ENCODE results near the gene SCARF2. TPM values are rescaled to one million over a fixed set of nuclear protein-coding genes. Genes with fewer than 3 reads are reported as not detected.
"Not testable (repeated sequence)": the region's sequence is repeated elsewhere in the genome, so short reads cannot be mapped to it uniquely, and the experiment has no call there.

SCARF2 gene
- total RNA-seq, 4 donors from 2014 or later = 14.8 to 25.3 (median 20.1) TPM

DNA sequence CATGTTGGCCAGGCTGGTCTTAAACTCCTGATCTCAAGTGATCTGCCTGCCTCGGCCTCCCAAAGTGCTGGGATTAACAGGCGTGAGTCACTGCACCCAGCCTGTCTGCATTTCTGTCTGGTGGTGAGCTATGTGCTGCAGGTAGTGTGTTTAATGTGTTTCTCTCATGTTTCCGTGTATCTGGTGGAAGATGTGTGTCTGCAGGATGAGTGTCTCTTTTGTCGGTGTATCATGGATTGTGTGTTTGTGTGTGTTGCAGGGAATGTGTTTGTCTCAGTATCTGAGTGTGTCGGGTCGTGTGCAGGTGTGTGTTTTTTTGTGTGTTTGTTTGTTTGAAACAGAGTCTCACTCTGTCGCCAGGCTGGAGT lies 16.1 kb downstream of the SCARF2 start:
- no peak for ATAC-seq

GRCh38 chr22:20420157-20420842 lies 17.3 kb downstream of the SCARF2 start:
- H3K4me1 ChIP-seq = peaks cover 0 to 39% (median 16%) of the 10 kb centered on the region in 3 donors
- no peak overlapping the region for H3K4me3 ChIP-seq
- H3K36me3 ChIP-seq = peaks cover 0 to 6% of the 10 kb centered on the region in 2 donors
- no peak for ATAC-seq
- 91 to 100% methylated on average over 1 to 9 of the region's 11 CpGs for WGBS, 2 donors (ENCODE audit: low coverage in 1 of 2)
- no peaks in the 10 kb centered on the region for H3K27me3 ChIP-seq
- H3K27ac ChIP-seq = no peak overlapping the region
- no peaks in the 10 kb centered on the region for H3K9me3 ChIP-seq
- TF ChIP-seq POLR2AphosphoS5 (IDR thresholded peaks at IDR 0.05) (no peak), CTCF (IDR thresholded peaks at IDR 0.05) (no peak), EP300 (IDR thresholded peaks at IDR 0.05) (no peak), POLR2A (IDR thresholded peaks at IDR 0.05) (no peak)

More for the DNA sequence above, 16.1 kb downstream of the SCARF2 start:
- Histone ChIP-seq H3K27ac (no peak overlapping the region), H3K27me3 (no peaks in the 10 kb centered on the region), H3K4me1 (peaks cover 0 to 48% (median 16%) of the 10 kb centered on the region in 3 donors), H3K4me3 (no peak overlapping the region), H3K36me3 (peaks cover 0 to 18% of the 10 kb centered on the region in 2 donors), H3K9me3 (no peaks in the 10 kb centered on the region)
- 95 to 100% methylated on average over 1 to 5 of the region's 7 CpGs for WGBS, 2 donors (ENCODE audit: low coverage in 1 of 2)
- TF ChIP-seq CTCF (IDR thresholded peaks at IDR 0.05) (no peak), POLR2A (IDR thresholded peaks at IDR 0.05) (no peak), EP300 (IDR thresholded peaks at IDR 0.05) (no peak), POLR2AphosphoS5 (IDR thresholded peaks at IDR 0.05) (no peak)

GRCh38 chr22:20419664-20419951 lies 18.0 kb downstream of the SCARF2 start:
- Histone ChIP-seq H3K9me3 (no peaks in the 10 kb centered on the region), H3K36me3 (no peaks in the 10 kb centered on the region), H3K4me3 (no peak overlapping the region), H3K4me1 (peaks cover 0 to 32% (median 16%) of the 10 kb centered on the region in 3 donors), H3K27me3 (no peaks in the 10 kb centered on the region), H3K27ac (no peak overlapping the region)
- no peak for ATAC-seq
- WGBS, 2 donors (ENCODE audit: low coverage in 1 of 2) = 81 to 100% methylated on average over 1 to 2 of the region's 2 CpGs
- TF ChIP-seq POLR2A (IDR thresholded peaks at IDR 0.05) (no peak), CTCF (IDR thresholded peaks at IDR 0.05) (no peak), EP300 (IDR thresholded peaks at IDR 0.05) (no peak), POLR2AphosphoS5 (IDR thresholded peaks at IDR 0.05) (no peak)

- TF ChIP-seq POLR2A (IDR thresholded peaks at IDR 0.05) (no peak), CTCF (IDR thresholded peaks at IDR 0.05) (peak in 3 of 4 experiments; percentile 74 to 93 (median 78)), POLR2AphosphoS5 (IDR thresholded peaks at IDR 0.05) (peak; percentile 10), EP300 (IDR thresholded peaks at IDR 0.05) (no peak)
- Histone ChIP-seq H3K9me3 (no peaks in the 10 kb centered on the region), H3K27me3 (no peaks in the 10 kb centered on the region), H3K27ac (peak overlapping the region in 3 of 4 donors; percentile 55 to 74 (median 73)), H3K4me3 (peak overlapping the region; percentile 6 to 48), H3K36me3 (no peaks in the 10 kb centered on the region), H3K4me1 (peaks cover 0 to 19% (median 6%) of the 10 kb centered on the region in 3 donors)
- 0 to 14% methylated on average over 5 to 25 of the region's 42 CpGs for WGBS, 2 donors (ENCODE audit: low coverage in 1 of 2)
- ATAC-seq = peak; percentile 95
These were observed 19.3 kb downstream of the SCARF2 start for GRCh38 chr22:20418211-20418788.

DNA sequence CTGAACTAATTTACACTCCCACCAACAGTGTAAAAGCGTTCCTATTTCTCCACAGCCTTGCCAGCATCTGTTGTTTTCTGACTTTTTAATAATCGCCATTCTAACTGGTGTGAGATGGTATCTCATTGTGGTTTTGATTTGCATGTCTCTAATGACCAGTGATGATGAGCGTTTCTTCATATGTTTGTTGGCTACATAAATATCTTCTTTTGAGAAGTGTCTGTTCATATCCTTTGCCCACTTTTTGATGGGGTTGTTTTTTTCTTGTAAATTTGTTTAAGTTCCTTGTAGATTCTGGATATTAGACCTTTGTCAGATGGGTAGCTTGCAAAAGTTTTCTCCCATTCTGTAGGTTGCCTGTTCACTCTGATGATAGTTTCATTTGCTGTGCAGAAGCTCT lies 21.9 kb downstream of the SCARF2 start:
- H3K36me3 ChIP-seq, H3K4me3 ChIP-seq, H3K27ac ChIP-seq, H3K4me1 ChIP-seq, ATAC-seq, H3K27me3 ChIP-seq, H3K9me3 ChIP-seq: not testable (repeated sequence)
- WGBS, 2 donors (ENCODE audit: low coverage in 1 of 2) = 82 to 90% methylated on average over 3 of the region's 3 CpGs

DNA sequence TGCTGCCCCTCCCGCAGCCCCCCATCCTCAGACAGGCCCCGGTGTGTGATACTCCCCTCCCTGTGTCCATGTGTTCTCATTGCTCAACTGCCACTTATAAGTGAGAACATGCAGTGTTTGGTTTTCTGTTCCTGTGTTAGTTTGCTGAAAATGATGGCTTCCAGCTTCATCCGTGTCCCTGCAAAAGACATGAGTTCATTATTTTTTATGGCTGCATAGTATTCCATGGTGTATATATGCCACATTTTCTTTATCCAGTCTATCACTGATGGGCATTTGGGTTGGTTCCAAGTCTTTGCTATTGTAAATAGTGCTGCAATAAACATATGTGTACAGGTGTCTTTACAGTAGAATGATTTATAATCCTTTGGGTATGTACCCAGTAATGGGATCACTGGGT lies 22.4 kb downstream of the SCARF2 start:
- H3K9me3 ChIP-seq, ATAC-seq, H3K27ac ChIP-seq, H3K4me1 ChIP-seq, H3K4me3 ChIP-seq, H3K27me3 ChIP-seq, H3K36me3 ChIP-seq: not testable (repeated sequence)
- 85 to 92% methylated on average over 3 of the region's 3 CpGs for WGBS, 2 donors (ENCODE audit: low coverage in 1 of 2)
